SKM-1 treated with dmso at 0.1 percent for 144 hours (cell line): ENCODE measurements around the gene ADK.
"Not testable (repeated sequence)": the region's sequence is repeated elsewhere in the genome, so short reads cannot be mapped to it uniquely, and the experiment has no call there.

Experiments
- DNase-seq: peaks from one replicate; lab custom pipeline; 2025; ENCODE audit not compliant: unreplicated experiment; lab: John Stamatoyannopoulos, UW

ADK gene

GRCh38 chr10:74476162-74476706 is 325.2 kb downstream of the ADK start:
- DNase-seq: not testable (repeated sequence)

DNA sequence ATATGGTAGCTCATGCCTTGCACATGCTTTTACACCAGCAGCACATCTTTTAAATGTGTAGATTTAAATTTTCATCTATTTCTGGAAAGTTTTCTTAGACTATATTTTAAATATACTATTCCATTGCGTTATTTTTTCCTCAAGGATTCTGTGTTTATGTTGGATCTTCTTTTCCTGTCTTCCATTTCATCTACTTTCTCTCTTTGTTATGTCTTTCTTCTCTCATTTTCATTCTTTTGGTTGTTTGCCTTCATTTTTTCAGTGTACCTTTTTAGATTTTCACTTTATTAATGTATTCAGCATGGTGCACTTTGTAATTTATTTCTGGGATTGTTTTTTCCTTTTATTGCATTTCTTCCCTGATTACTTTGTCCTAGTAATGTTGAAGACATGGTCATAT is 329.8 kb downstream of the ADK start:
- DNase-seq: no peak

GRCh38 chr10:74483356-74483755 is 332.3 kb downstream of the ADK start:
- no peak for DNase-seq

GRCh38 chr10:74485283-74485682 is 334.3 kb downstream of the ADK start:
- DNase-seq: no peak

- DNase-seq: no peak
These were observed 335.6 kb downstream of the ADK start for GRCh38 chr10:74486659-74487058.

GRCh38 chr10:74488907-74489306 is 337.9 kb downstream of the ADK start:
- DNase-seq: no peak

- no peak for DNase-seq
These were observed 339.5 kb downstream of the ADK start for GRCh38 chr10:74490551-74490950.

GRCh38 chr10:74491014-74491413 is 340.0 kb downstream of the ADK start:
- no peak for DNase-seq

DNA sequence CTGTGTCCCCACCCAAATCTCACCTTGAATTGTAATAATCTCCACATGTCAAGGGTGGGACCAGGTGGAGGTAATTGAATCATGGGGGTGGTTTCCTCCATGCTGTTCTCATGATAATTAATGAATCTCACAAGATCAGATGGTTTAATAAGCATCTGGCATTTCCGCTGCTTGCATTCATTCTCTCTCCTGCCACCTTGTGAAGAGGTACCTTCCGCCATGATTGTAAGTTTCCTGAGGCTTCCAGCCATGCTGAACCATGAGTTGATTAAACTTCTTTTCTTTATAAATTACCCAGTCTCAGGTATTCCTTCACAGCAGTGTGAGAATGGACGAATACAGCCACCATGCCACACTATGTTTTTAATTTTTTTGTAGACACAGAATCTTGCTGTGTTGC is 345.3 kb downstream of the ADK start:
- not testable (repeated sequence) for DNase-seq

- DNase-seq: not testable (repeated sequence)
These were observed 347.6 kb downstream of the ADK start for GRCh38 chr10:74498664-74499063.

DNA sequence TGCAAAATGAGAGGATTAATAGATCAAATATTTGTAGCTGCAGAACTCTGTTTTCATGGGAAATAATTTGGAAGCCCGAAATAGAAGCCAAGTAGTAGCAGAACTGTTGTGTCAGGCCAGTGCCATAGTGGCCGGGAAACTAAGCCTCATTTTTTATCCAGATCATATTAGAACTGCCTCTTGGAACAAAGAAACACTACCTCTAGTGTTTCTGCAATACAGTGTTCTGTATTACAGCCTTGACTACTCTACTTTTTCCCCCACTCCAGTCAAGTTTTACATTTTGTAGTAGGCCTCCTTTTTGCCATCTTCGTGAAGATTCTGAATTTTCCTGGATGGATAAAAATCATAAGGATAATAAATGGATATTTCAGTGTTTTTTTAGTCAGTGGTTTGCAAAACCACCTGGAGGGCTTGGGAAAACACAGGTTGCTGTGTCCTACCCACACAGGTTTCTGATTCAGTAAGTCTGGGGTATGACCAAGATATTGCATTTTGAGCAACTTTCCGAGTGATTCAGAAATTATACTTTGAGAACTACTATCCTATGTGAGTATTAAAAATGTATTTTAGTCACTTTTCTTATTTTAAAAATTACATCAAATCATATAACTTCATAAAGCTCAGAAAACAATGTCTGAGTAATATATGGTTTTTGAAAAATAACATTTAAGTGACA is 349.1 kb downstream of the ADK start:
- no peak for DNase-seq

DNA sequence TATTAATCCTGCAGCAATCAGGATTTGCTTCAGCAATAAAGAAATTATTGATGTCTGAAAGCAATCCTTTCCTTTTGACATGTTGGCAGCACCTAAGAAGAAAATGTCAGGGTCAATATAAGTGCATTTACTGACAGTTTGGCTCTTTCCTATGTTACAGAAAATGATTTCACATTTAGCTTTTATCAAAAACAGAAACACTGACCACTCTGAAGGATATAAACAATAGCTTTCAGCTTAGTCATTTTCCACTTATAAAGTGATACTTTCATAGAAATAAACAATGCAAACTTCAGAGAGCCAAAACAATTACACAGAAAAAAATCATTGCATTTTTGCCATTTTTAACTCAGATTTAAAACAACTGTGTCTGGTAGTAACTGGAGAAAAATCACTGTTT is 349.8 kb downstream of the ADK start:
- no peak for DNase-seq

- no peak for DNase-seq
These were observed 352.1 kb downstream of the ADK start for GRCh38 chr10:74502963-74503608.

DNA sequence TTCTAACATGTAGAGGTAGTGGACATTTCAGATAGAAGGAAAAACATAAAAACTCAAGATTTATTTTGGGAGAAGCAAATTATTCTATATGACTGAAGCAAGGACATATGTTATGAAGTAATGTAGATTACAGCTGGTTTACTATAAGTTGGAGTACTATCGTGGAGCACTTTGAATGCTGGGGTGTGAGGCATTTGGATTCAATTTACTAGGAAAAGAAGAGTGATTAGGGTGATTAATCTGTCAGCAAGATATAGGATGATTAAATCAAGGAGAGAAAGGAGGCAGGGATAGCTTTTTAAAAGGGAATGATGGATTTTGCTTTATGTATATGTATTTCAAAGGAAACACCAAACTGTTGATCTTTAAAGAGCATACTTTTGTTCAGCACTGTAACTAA is 356.9 kb downstream of the ADK start:
- DNase-seq: no peak

GRCh38 chr10:74510594-74510993 is 359.6 kb downstream of the ADK start:
- no peak for DNase-seq

DNA sequence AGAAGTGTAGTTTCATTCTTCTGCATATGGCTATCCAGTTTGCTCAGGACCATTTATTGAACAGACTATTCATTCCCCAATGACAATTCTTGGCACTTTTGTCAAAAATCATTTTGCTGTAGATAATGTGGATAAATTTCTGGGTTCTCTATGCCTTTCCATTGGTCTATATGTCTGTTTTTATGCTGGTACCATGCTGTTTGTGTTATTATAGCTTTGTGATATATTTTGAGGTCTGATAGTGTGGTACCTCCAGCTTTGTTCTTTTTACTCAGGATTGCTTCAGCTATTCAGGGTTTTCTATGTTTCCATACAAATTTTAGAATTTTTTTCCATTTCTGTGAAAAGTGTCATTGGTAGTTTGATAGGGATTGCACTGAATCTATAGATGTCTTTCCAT is 360.0 kb downstream of the ADK start:
- DNase-seq: no peak

- DNase-seq: no peak
These were observed 363.3 kb downstream of the ADK start for GRCh38 chr10:74514322-74514721.

GRCh38 chr10:74518061-74518460 is 367.0 kb downstream of the ADK start:
- no peak for DNase-seq

DNA sequence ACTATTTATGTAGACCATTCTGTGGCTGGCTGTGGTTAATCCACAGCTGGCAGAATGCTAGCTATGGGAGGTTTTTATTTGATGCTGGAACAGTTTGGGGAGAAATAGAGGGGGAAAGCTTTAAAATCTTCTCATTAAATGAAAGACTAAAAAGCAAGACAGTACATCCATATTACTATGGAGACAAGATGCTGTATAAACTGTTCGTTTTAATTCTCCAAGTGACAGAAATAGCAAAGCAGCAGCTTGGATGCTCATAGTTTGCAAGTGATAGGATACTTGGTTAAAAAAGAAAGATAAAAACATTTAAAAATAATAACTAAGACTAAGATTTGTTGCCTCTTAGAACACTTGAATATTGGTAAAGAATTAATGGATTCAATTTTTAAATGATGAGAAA is 370.5 kb downstream of the ADK start:
- DNase-seq: no peak

DNA sequence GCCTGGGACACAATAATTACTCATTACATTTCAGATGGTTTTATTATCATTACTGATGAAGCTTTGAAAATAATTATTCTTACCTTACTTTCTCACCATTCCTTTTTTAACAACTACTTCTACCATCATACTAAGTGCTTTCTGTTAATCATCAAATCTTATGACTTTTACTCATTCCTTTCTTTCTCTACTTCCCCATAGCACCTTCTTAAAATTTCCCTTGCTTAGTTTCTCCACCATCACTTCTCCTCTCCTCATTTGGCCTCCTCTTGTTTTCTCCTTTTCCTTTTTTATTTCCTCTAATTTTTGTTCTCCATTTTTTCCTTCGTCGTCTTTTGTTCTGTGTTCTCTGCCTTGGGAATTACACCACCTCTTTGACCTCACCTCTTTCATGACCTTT is 372.2 kb downstream of the ADK start:
- no peak for DNase-seq

- DNase-seq: no peak
These were observed 374.9 kb downstream of the ADK start for GRCh38 chr10:74525885-74526284.

DNA sequence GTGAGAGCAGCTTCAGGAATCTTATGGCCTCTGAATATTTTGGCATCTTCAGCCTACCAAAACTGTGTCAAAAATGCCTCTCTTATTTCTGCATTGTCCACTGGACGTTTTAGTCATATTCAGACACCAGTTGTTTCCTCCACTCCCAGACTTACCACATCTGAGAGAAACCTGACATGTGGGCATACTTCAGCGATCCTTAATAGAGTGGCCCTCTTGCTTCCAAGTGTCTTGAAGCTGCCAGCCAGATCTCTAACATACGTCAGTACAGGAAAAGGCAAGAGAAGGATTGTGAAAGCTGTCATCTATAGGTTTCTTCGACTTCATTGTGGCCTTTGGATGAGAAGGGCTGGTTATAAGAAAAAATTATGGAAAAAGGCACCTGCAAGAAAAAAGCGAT is 376.6 kb downstream of the ADK start:
- DNase-seq: not testable (repeated sequence)

GRCh38 chr10:74529205-74529604 is 378.2 kb downstream of the ADK start:
- DNase-seq: no peak
